ENCODE data around the gene FAM234B. TPM values are rescaled to one million over a fixed set of nuclear protein-coding genes. Genes with fewer than 3 reads are reported as not detected.

Gene FAM234B
- total RNA-seq, 2 donors from 2014 or later: 20.8 to 32.0 TPM

DNA sequence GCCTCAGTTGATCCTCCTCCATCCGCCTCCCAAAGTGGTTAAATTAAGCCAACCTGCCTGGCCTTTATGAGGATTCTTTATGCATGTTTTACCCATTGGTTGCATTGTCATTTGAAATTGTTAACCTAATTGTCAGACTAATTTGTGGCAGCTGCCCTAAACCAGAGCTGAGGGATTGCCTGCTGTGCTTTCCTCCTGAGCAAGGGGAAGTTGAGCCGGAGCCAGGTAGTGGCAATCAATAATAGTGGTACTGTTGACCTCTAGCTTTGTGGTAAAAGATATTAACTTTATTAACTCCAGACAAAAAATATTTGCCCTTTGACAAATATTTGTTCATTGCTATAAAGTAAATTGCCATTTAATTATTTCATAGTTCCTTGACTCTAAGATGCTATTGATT is 38.5 kb upstream of the FAM234B start:
- no peaks in the 10 kb centered on the region for H3K36me3 ChIP-seq (ENCODE audit: control insufficient read depth, insufficient read depth, low read length)
- Mint-ChIP-seq H3K36me3 (ENCODE audit: low read depth) (no peaks in the 10 kb centered on the region), H3K27me3 (ENCODE audit: insufficient read depth) (peaks cover 39% of the 10 kb centered on the region), H3K4me1 (peaks cover 8% of the 10 kb centered on the region), H3K4me3 (no peak overlapping the region), H3K27ac (no peak overlapping the region), H3K9me3 (no peaks in the 10 kb centered on the region)
- TF ChIP-seq, protein P1, sequence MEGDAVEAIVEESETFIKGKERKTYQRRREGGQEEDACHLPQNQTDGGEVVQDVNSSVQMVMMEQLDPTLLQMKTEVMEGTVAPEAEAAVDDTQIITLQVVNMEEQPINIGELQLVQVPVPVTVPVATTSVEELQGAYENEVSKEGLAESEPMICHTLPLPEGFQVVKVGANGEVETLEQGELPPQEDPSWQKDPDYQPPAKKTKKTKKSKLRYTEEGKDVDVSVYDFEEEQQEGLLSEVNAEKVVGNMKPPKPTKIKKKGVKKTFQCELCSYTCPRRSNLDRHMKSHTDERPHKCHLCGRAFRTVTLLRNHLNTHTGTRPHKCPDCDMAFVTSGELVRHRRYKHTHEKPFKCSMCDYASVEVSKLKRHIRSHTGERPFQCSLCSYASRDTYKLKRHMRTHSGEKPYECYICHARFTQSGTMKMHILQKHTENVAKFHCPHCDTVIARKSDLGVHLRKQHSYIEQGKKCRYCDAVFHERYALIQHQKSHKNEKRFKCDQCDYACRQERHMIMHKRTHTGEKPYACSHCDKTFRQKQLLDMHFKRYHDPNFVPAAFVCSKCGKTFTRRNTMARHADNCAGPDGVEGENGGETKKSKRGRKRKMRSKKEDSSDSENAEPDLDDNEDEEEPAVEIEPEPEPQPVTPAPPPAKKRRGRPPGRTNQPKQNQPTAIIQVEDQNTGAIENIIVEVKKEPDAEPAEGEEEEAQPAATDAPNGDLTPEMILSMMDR (conservative IDR thresholded peaks at IDR 0.05): no peak
- H3K9ac ChIP-seq (ENCODE audit: extremely low read depth, low read length, poor library complexity, severe bottlenecking): no peak overlapping the region
- DNase-seq: no peak
- no peaks in the 10 kb centered on the region for H3K9me3 ChIP-seq (ENCODE audit: control insufficient read depth, low read length)
- H3K4me3 ChIP-seq (ENCODE audit: low read length): no peak overlapping the region
- 67 to 84% methylated on average over 1 to 2 of the region's 2 CpGs for WGBS, 2 experiments (ENCODE audit: insufficient coverage in 1 of 2, insufficient read length in 1 of 2)
- no peak overlapping the region for H3K27ac ChIP-seq (ENCODE audit: low read depth, low read length)
- peaks cover 28% of the 10 kb centered on the region for H3K27me3 ChIP-seq (ENCODE audit: control insufficient read depth, insufficient read depth, low read length, poor library complexity, severe bottlenecking)
- H3K4me1 ChIP-seq (ENCODE audit: control insufficient read depth, insufficient read depth, low read length): no peaks in the 10 kb centered on the region

DNA sequence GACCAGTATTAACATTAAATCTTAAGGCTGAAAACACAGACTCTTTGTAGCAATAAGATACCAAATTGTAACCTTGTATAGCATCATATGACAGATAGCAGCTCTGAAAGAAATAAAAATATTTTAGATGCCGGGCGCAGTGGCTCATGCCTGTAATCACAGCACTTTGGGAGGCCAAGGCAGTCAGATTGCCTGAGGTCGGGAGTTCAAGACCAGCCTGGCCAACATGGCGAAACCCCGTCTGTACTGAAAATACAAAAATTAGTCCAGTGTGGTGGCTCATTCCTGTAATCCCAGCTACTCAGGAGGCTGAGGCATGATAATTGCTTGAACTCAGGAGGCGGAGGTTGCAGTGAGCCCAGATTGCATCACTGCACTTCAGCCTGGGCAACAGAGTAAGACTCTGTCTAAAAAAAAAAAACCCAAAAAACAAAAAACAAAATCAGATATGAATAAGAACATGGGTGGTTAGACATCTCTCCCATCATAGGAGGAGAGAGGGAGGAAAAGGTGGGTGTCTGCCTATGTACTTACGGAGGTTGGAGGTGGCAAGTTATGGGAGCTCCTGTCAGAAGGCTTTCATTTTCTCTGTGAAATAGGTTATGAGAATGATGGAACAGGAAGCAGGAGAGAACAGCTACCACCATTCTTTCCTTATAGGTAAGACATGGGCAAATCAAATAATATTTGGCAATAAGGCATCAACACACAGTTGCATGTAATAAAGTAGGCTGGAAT is 36.5 kb upstream of the FAM234B start:
- H3K27me3 ChIP-seq (ENCODE audit: control insufficient read depth, insufficient read depth, low read length, poor library complexity, severe bottlenecking): peaks cover 22% of the 10 kb centered on the region
- no peak overlapping the region for H3K9ac ChIP-seq (ENCODE audit: extremely low read depth, low read length, poor library complexity, severe bottlenecking)
- peaks cover 1% of the 10 kb centered on the region for H3K4me1 Mint-ChIP-seq
- H3K27me3 Mint-ChIP-seq (ENCODE audit: insufficient read depth): peaks cover 28% of the 10 kb centered on the region
- H3K36me3 ChIP-seq (ENCODE audit: control insufficient read depth, insufficient read depth, low read length): no peaks in the 10 kb centered on the region
- no peak for DNase-seq
- no peaks in the 10 kb centered on the region for H3K4me1 ChIP-seq (ENCODE audit: control insufficient read depth, insufficient read depth, low read length)
- no peak overlapping the region for H3K27ac ChIP-seq (ENCODE audit: low read depth, low read length)
- H3K36me3 Mint-ChIP-seq (ENCODE audit: low read depth): no peaks in the 10 kb centered on the region
- H3K4me3 Mint-ChIP-seq: no peak overlapping the region
- no peaks in the 10 kb centered on the region for H3K9me3 ChIP-seq (ENCODE audit: control insufficient read depth, low read length)
- H3K4me3 ChIP-seq (ENCODE audit: low read length): no peak overlapping the region
- TF ChIP-seq, protein P1 (conservative IDR thresholded peaks at IDR 0.05): no peak
- H3K9me3 Mint-ChIP-seq: no peaks in the 10 kb centered on the region
- WGBS, 2 experiments (ENCODE audit: insufficient coverage in 1 of 2, insufficient read length in 1 of 2): 94 to 96% methylated on average over 7 of the region's 7 CpGs
- no peak overlapping the region for H3K27ac Mint-ChIP-seq

DNA sequence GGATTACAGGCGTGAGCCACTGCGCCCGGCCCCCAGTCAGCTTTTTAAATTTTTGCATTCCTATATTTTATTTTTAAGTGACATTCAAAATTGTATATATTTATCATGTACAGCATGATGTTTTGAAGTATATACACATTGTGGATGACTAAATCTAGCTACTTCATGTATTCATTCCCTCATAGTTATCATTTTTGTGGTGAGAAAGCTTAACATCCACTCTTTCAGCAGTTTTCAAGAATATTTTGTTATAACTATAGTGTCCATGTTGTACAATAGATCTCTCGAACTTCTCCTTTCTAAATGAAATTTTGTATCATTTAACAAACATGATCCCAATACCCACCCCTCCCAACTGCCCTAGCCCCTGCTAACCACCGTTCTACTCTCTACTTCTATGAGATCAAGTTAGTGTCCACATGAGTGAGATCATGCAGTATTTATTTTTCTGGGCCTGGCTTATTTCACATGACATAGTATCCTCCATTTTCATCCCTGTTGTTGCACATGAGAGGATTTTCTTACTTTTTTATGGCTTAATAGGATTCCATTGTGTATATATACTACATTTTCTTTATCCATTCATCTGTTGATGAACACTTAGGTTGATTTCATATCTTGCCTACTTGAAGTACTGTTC is 35.3 kb upstream of the FAM234B start:
- 80% methylated on average over 5 of the region's 5 CpGs; no CpG with 5 or more reads in 1 of the 2 experiments for WGBS, 2 experiments (ENCODE audit: insufficient coverage in 1 of 2, insufficient read length in 1 of 2)
- no peak for DNase-seq
- no peak overlapping the region for H3K27ac Mint-ChIP-seq
- Histone ChIP-seq H3K36me3 (ENCODE audit: control insufficient read depth, insufficient read depth, low read length) (no peaks in the 10 kb centered on the region), H3K4me1 (ENCODE audit: control insufficient read depth, insufficient read depth, low read length) (no peaks in the 10 kb centered on the region), H3K9me3 (ENCODE audit: control insufficient read depth, low read length) (no peaks in the 10 kb centered on the region), H3K27ac (ENCODE audit: low read depth, low read length) (no peak overlapping the region), H3K9ac (ENCODE audit: extremely low read depth, low read length, poor library complexity, severe bottlenecking) (no peak overlapping the region), H3K27me3 (ENCODE audit: control insufficient read depth, insufficient read depth, low read length, poor library complexity, severe bottlenecking) (peaks cover 10% of the 10 kb centered on the region), H3K4me3 (ENCODE audit: low read length) (no peak overlapping the region)
- H3K9me3 Mint-ChIP-seq: no peaks in the 10 kb centered on the region
- H3K4me3 Mint-ChIP-seq: no peak overlapping the region
- TF ChIP-seq, protein P1 (conservative IDR thresholded peaks at IDR 0.05): no peak
- H3K27me3 Mint-ChIP-seq (ENCODE audit: insufficient read depth): peaks cover 19% of the 10 kb centered on the region
- peaks cover 1% of the 10 kb centered on the region for H3K4me1 Mint-ChIP-seq
- H3K36me3 Mint-ChIP-seq (ENCODE audit: low read depth): no peaks in the 10 kb centered on the region

Data from endodermal cell (in vitro differentiated cells).